CD4-positive, alpha-beta memory T cell (primary cell): ENCODE data around the gene VAV2. TPM values are rescaled to one million over a fixed set of nuclear protein-coding genes. Genes with fewer than 3 reads are reported as not detected.

Source experiments
- CTCF ChIA-PET: fragments of 350-600 bp; sonication (Branson Sonifier 250); formaldehyde crosslinking; loops from one replicate; lab custom pipeline; 2021; ENCODE audit warnings: inconsistent platforms; ENCODE audit not compliant: partially characterized antibody; lab: Charles Lee
- POLR2A ChIA-PET: fragments of 350-600 bp; sonication (Branson Sonifier 250); formaldehyde crosslinking; loops from one replicate; lab custom pipeline; 2021; ENCODE audit not compliant: partially characterized antibody; lab: Charles Lee
- DNase-seq, 5 donors: peaks; one replicate each; pipeline versions ENCODE4 v3.0.0 to v3.0.0-alpha.2; 2020 to 2022; ENCODE audit warnings: mixed read lengths in 1 of 5
- H3K27ac ChIP-seq: one replicate; pipeline ENCODE4 v1.7.0; 2013; ENCODE audit warnings: low read depth, low read length
- H3K27me3 ChIP-seq: 2 replicates; pipeline ENCODE4 v1.7.0; 2013; ENCODE audit warnings: mild to moderate bottlenecking, low read length, moderate library complexity; ENCODE audit not compliant: insufficient read depth
- H3K36me3 ChIP-seq: 2 replicates; pipeline ENCODE4 v1.7.0; 2013; ENCODE audit warnings: mild to moderate bottlenecking, low read length, moderate library complexity; ENCODE audit not compliant: insufficient read depth
- H3K4me1 ChIP-seq: 2 replicates; pipeline ENCODE4 v1.7.0; 2013; ENCODE audit warnings: mild to moderate bottlenecking, low read length, moderate library complexity; ENCODE audit not compliant: insufficient read depth
- H3K4me3 ChIP-seq, 2 donors: one replicate each; pipeline ENCODE4 v1.7.0; 2013; ENCODE audit warnings: low read length in 2 of 2, mild to moderate bottlenecking in 1 of 2
- H3K9me3 ChIP-seq, 2 donors: one replicate each; pipeline ENCODE4 v1.7.0; 2013; ENCODE audit warnings: low read length in 2 of 2, control low read depth in 1 of 2; ENCODE audit not compliant: control insufficient read depth in 1 of 2
- H3K27ac Mint-ChIP-seq, 7 donors: one replicate each; pipeline ENCODE4 v1.8.0; 2020 to 2021; ENCODE audit warnings: mixed read lengths in 7 of 7, mild to moderate bottlenecking in 6 of 7, inconsistent platforms in 3 of 7, moderate library complexity in 3 of 7
- H3K27me3 Mint-ChIP-seq, 2 donors: one replicate each; pipeline ENCODE4 v1.8.0; 2020 to 2021; ENCODE audit warnings: mixed read lengths in 2 of 2
- H3K36me3 Mint-ChIP-seq, 2 donors: one replicate each; pipeline ENCODE4 v1.8.0; 2020 to 2021; ENCODE audit warnings: mixed read lengths in 2 of 2, inconsistent platforms in 1 of 2, mild to moderate bottlenecking in 1 of 2
- H3K4me1 Mint-ChIP-seq, 4 donors: one replicate each; pipeline ENCODE4 v1.8.0; 2020 to 2021; ENCODE audit warnings: mixed read lengths in 4 of 4, mild to moderate bottlenecking in 1 of 4
- H3K4me3 Mint-ChIP-seq, 8 donors: one replicate each; pipeline ENCODE4 v1.8.0; 2020 to 2021; ENCODE audit warnings: mixed read lengths in 8 of 8, mild to moderate bottlenecking in 7 of 8, moderate library complexity in 6 of 8, inconsistent platforms in 3 of 8
- H3K9me3 Mint-ChIP-seq, 8 donors: one replicate each; pipeline ENCODE4 v1.8.0; 2020 to 2021; ENCODE audit warnings: mixed read lengths in 8 of 8, mild to moderate bottlenecking in 5 of 8, inconsistent platforms in 3 of 8, moderate library complexity in 1 of 8
- intact Hi-C: fragments of 100-400 bp; cut with micrococcal nuclease; formaldehyde crosslinking; loops from one replicate; pipeline ENCODE4 v1.15.1; 2023
- polyA plus RNA-seq, 2 donors: library from polyadenylated mRNA; unstranded; fragments of 300-500 nt; fragmentation: Illumina TruSeq; gene quantifications; one replicate each; pipeline ENCODE4 v1.2.3, GENCODE V29; 2021
- total RNA-seq, 2 experiments: library from RNA; stranded (reverse); gene quantifications; one replicate each; pipeline ENCODE4 v1.2.3, GENCODE V29; 2021

The VAV2 gene
- total and polyA plus RNA-seq, 4 experiments from 2014 or later = 0.26 to 3.0 (median 1.0) TPM

GRCh38 chr9:133778336-133779013 lies 213.6 kb downstream of the VAV2 start:
- Histone ChIP-seq H3K36me3 (no peaks in the 10 kb centered on the region), H3K4me3 (no peak overlapping the region), H3K27ac (no peak overlapping the region), H3K27me3 (no peaks in the 10 kb centered on the region), H3K4me1 (no peaks in the 10 kb centered on the region), H3K9me3 (no peaks in the 10 kb centered on the region)
- H3K4me1 Mint-ChIP-seq = no peaks in the 10 kb centered on the region
- H3K9me3 Mint-ChIP-seq = peaks cover 0 to 12% (median under 1%) of the 10 kb centered on the region in 8 donors
- CTCF ChIA-PET = interaction anchor here (1.1 kb wide), 1 partner anchor 11 kb away, joined by 3 read pairs; no protein-coding TSS in a partner anchor
- H3K4me3 Mint-ChIP-seq = no peak overlapping the region
- no peak overlapping the region for H3K27ac Mint-ChIP-seq
- POLR2A ChIA-PET = no interaction called here
- peaks cover 0 to 4% of the 10 kb centered on the region in 2 donors for H3K36me3 Mint-ChIP-seq
- intact Hi-C loops = no loop called here
- no peak for DNase-seq
- no peaks in the 10 kb centered on the region for H3K27me3 Mint-ChIP-seq

GRCh38 chr9:133777871-133778270 lies 214.3 kb downstream of the VAV2 start:
- DNase-seq = no peak
- peaks cover 0 to 15% (median under 1%) of the 10 kb centered on the region in 8 donors for H3K9me3 Mint-ChIP-seq
- Histone ChIP-seq H3K27me3 (no peaks in the 10 kb centered on the region), H3K4me3 (no peak overlapping the region), H3K4me1 (no peaks in the 10 kb centered on the region), H3K27ac (no peak overlapping the region), H3K9me3 (no peaks in the 10 kb centered on the region), H3K36me3 (no peaks in the 10 kb centered on the region)
- peaks cover 0 to 4% of the 10 kb centered on the region in 2 donors for H3K36me3 Mint-ChIP-seq
- H3K27me3 Mint-ChIP-seq = no peaks in the 10 kb centered on the region
- CTCF ChIA-PET = interaction anchor here (1.4 kb wide), 1 partner anchor 217 kb away, joined by 9 read pairs; no protein-coding TSS in a partner anchor
- no peaks in the 10 kb centered on the region for H3K4me1 Mint-ChIP-seq
- intact Hi-C loops = no loop called here
- H3K4me3 Mint-ChIP-seq = no peak overlapping the region
- no peak overlapping the region for H3K27ac Mint-ChIP-seq
- POLR2A ChIA-PET = no interaction called here

- Histone ChIP-seq H3K27ac (no peak overlapping the region), H3K27me3 (no peaks in the 10 kb centered on the region), H3K4me1 (no peaks in the 10 kb centered on the region), H3K36me3 (no peaks in the 10 kb centered on the region), H3K4me3 (no peak overlapping the region), H3K9me3 (no peaks in the 10 kb centered on the region)
- ChIA-PET CTCF (interaction anchor here (1.4 to 1.5 kb wide), 2 partner anchors 217 to 219 kb away, joined by 3 to 9 read pairs; no protein-coding TSS in a partner anchor), POLR2A (no interaction called here)
- Mint-ChIP-seq H3K4me1 (no peaks in the 10 kb centered on the region), H3K27me3 (no peaks in the 10 kb centered on the region), H3K9me3 (peaks cover 0 to 15% (median under 1%) of the 10 kb centered on the region in 8 donors), H3K4me3 (no peak overlapping the region), H3K27ac (no peak overlapping the region), H3K36me3 (peaks cover 0 to 4% of the 10 kb centered on the region in 2 donors)
- intact Hi-C loops = no loop called here
- DNase-seq = no peak
Measured at GRCh38 chr9:133777068-133777791, 214.9 kb downstream of the VAV2 start.

GRCh38 chr9:133775951-133776905 lies 215.9 kb downstream of the VAV2 start:
- POLR2A ChIA-PET = no interaction called here
- Mint-ChIP-seq H3K9me3 (peaks cover 0 to 15% (median under 1%) of the 10 kb centered on the region in 8 donors), H3K36me3 (peaks cover 0 to 4% of the 10 kb centered on the region in 2 donors), H3K4me3 (no peak overlapping the region), H3K27ac (no peak overlapping the region), H3K27me3 (no peaks in the 10 kb centered on the region), H3K4me1 (no peaks in the 10 kb centered on the region)
- Histone ChIP-seq H3K4me1 (no peaks in the 10 kb centered on the region), H3K27me3 (no peaks in the 10 kb centered on the region), H3K36me3 (no peaks in the 10 kb centered on the region), H3K27ac (no peak overlapping the region), H3K4me3 (no peak overlapping the region), H3K9me3 (no peaks in the 10 kb centered on the region)
- CTCF ChIA-PET = interaction anchor here (1.4 to 1.5 kb wide), 2 partner anchors 218 to 220 kb away, joined by 3 to 9 read pairs; no protein-coding TSS in a partner anchor
- intact Hi-C loops = no loop called here
- no peak for DNase-seq

GRCh38 chr9:133775291-133775690 lies 216.8 kb downstream of the VAV2 start:
- no peak overlapping the region for H3K27ac ChIP-seq
- H3K4me1 ChIP-seq = no peaks in the 10 kb centered on the region
- no peaks in the 10 kb centered on the region for H3K9me3 ChIP-seq
- Mint-ChIP-seq H3K27ac (no peak overlapping the region), H3K27me3 (no peaks in the 10 kb centered on the region), H3K36me3 (peaks cover 0 to 4% of the 10 kb centered on the region in 2 donors), H3K4me3 (no peak overlapping the region), H3K4me1 (no peaks in the 10 kb centered on the region), H3K9me3 (peaks cover 0 to 15% (median under 1%) of the 10 kb centered on the region in 8 donors)
- intact Hi-C loops = no loop called here
- ChIA-PET CTCF (no interaction called here), POLR2A (no interaction called here)
- no peak for DNase-seq
- no peaks in the 10 kb centered on the region for H3K36me3 ChIP-seq
- no peak overlapping the region for H3K4me3 ChIP-seq
- H3K27me3 ChIP-seq = no peaks in the 10 kb centered on the region

- H3K36me3 Mint-ChIP-seq = peaks cover 0 to 4% of the 10 kb centered on the region in 2 donors
- H3K27me3 Mint-ChIP-seq = no peaks in the 10 kb centered on the region
- Histone ChIP-seq H3K4me1 (no peaks in the 10 kb centered on the region), H3K9me3 (no peaks in the 10 kb centered on the region), H3K36me3 (no peaks in the 10 kb centered on the region), H3K27ac (no peak overlapping the region), H3K27me3 (no peaks in the 10 kb centered on the region), H3K4me3 (no peak overlapping the region)
- H3K4me1 Mint-ChIP-seq = no peaks in the 10 kb centered on the region
- ChIA-PET CTCF (no interaction called here), POLR2A (no interaction called here)
- no peak overlapping the region for H3K4me3 Mint-ChIP-seq
- H3K27ac Mint-ChIP-seq = no peak overlapping the region
- peaks cover 0 to 15% (median under 1%) of the 10 kb centered on the region in 8 donors for H3K9me3 Mint-ChIP-seq
- DNase-seq = no peak
- intact Hi-C loops = no loop called here
Measured at GRCh38 chr9:133774799-133775198, 217.3 kb downstream of the VAV2 start.
